Chondrocyte (in vitro differentiated cells): ENCODE measurements around the gene HIPK1. TPM values are rescaled to one million over a fixed set of nuclear protein-coding genes. Genes with fewer than 3 reads are reported as not detected.

ENCODE experiments used
- DNase-seq: peaks from one replicate; pipeline ENCODE4 v3.0.0; 2021; ENCODE audit warnings: mixed read lengths, low spot score
- H3K27ac Mint-ChIP-seq: one replicate; pipeline ENCODE4 v1.8.0; 2021; ENCODE audit warnings: mild to moderate bottlenecking, moderate library complexity, mixed read lengths; ENCODE audit not compliant: unreplicated experiment
- H3K27me3 Mint-ChIP-seq: 2 replicates; pipeline ENCODE4 v1.8.0; 2021; ENCODE audit warnings: low read depth, mixed read lengths
- H3K36me3 Mint-ChIP-seq: 2 replicates; pipeline ENCODE4 v1.8.0; 2021; ENCODE audit warnings: low read depth, mixed read lengths
- H3K4me1 Mint-ChIP-seq: 2 replicates; pipeline ENCODE4 v1.8.0; 2021; ENCODE audit warnings: low read depth, mild to moderate bottlenecking, mixed read lengths
- H3K4me3 Mint-ChIP-seq: one replicate; pipeline ENCODE4 v1.8.0; 2021; ENCODE audit warnings: mild to moderate bottlenecking, moderate library complexity, mixed read lengths; ENCODE audit not compliant: unreplicated experiment
- H3K9me3 Mint-ChIP-seq: 2 replicates; pipeline ENCODE4 v1.8.0; 2021; ENCODE audit warnings: low read depth, mixed read lengths
- total RNA-seq: library from RNA; stranded (reverse); gene quantifications from 3 replicates; pipeline ENCODE4 v1.2.1, GENCODE V29; 2021
- TF ChIP-seq, protein P1 (sequence below): fragments of 200-600 bp; sonication (generic); IDR thresholded peaks from 2 replicates; pipeline ENCODE4 v1.5.0; 2021; ENCODE audit warnings: antibody characterized with exemption, mild to moderate bottlenecking, moderate library complexity

Gene HIPK1
- total RNA-seq, 1 donor from 2014 or later = 57.4 TPM

DNA sequence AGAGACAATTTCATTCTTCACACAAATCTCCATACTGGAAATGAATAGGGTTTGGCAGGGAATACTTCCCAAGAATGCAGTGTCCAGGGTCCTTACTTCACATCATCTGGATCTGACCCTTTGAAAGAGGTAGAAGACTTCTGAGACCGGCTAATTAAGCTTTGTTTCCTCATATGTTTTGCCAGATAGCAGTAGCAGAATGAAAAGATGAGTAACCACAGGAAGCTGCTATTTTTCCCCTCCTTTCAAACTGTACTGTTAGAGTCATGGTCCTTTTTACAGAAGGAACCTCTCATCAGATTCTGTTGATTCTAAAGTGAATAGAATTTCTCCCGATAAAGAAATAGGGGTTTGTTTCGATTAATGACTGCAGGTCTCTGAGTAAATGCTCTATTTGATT lies 48.8 kb downstream of the HIPK1 start:
- no peak overlapping the region for H3K4me3 Mint-ChIP-seq
- peaks cover 75% of the 10 kb centered on the region for H3K4me1 Mint-ChIP-seq
- H3K9me3 Mint-ChIP-seq = no peaks in the 10 kb centered on the region
- no peak for DNase-seq
- peaks cover 5% of the 10 kb centered on the region for H3K36me3 Mint-ChIP-seq
- TF ChIP-seq, protein P1, sequence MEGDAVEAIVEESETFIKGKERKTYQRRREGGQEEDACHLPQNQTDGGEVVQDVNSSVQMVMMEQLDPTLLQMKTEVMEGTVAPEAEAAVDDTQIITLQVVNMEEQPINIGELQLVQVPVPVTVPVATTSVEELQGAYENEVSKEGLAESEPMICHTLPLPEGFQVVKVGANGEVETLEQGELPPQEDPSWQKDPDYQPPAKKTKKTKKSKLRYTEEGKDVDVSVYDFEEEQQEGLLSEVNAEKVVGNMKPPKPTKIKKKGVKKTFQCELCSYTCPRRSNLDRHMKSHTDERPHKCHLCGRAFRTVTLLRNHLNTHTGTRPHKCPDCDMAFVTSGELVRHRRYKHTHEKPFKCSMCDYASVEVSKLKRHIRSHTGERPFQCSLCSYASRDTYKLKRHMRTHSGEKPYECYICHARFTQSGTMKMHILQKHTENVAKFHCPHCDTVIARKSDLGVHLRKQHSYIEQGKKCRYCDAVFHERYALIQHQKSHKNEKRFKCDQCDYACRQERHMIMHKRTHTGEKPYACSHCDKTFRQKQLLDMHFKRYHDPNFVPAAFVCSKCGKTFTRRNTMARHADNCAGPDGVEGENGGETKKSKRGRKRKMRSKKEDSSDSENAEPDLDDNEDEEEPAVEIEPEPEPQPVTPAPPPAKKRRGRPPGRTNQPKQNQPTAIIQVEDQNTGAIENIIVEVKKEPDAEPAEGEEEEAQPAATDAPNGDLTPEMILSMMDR = no peak
- H3K27ac Mint-ChIP-seq = no peak overlapping the region
- no peaks in the 10 kb centered on the region for H3K27me3 Mint-ChIP-seq

DNA sequence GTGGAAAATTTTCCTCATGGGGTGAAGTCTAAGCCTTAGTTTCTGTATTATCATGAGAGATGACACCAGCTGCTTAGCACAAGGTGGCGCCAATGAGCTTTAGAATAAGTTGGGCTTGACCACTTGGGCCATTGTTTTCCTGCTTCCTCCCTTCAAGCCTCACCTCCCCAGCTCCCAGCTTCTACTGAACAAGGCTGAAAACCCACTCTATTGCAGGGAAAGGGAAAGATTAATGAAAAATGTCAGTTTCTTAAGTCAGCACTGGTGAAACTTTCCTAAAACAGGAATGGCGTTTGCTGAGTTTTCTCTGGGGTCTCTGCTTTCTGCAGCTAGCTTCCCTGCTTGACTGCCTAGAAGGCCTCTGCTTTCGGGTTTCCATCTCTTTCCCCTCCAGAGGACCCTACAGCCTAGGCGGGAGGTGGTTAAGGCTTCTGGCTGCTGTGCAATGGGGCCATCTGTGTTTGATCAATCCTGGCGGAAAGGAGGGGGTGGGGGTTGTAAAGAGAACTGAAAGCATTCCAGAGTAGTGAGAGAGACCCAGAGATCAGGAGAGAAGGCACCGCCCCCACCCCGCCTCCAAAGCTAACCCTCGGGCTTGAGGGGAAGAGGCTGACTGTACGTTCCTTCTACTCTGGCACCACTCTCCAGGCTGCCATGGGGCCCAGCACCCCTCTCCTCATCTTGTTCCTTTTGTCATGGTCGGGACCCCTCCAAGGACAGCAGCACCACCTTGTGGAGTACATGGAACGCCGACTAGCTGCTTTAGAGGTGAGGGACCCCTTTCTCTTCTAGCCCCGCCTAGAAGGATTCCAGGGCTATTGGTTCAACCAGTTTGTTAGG lies 50.0 kb downstream of the HIPK1 start, which contains the start of gene OLFML3:
Gene OLFML3, plus strand, starts transcription at position 612 of the 840 bp plus-strand sequence. Its CDS starts 43 bp downstream, at position 655.
- Mint-ChIP-seq H3K9me3 (no peaks in the 10 kb centered on the region), H3K36me3 (peaks cover 1% of the 10 kb centered on the region)
- TF ChIP-seq, protein P1 = peak; percentile 86

DNA sequence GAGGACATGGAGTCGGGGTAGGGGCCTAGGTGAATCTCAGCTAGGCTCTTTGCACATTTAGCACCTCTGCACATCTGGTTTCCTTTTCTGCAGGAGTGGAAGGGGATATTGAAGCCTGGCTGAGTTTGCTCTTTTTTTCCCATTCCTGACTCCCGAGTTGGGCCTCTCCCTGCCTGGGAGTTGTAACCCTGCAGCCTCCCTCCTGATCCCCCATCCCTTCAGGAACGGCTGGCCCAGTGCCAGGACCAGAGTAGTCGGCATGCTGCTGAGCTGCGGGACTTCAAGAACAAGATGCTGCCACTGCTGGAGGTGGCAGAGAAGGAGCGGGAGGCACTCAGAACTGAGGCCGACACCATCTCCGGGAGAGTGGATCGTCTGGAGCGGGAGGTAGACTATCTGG lies 51.0 kb downstream of the HIPK1 start:
- Mint-ChIP-seq H3K9me3 (no peaks in the 10 kb centered on the region), H3K27me3 (no peaks in the 10 kb centered on the region), H3K27ac (peak overlapping the region; percentile 62), H3K36me3 (no peaks in the 10 kb centered on the region), H3K4me1 (peaks cover 91% of the 10 kb centered on the region), H3K4me3 (peak overlapping the region; percentile 55)
- no peak for DNase-seq
- TF ChIP-seq, protein P1 = no peak

More for the DNA sequence above, 50.0 kb downstream of the HIPK1 start, which contains the start of gene OLFML3:
- peak within 1 kb of the TSS; percentile 97 for H3K27ac Mint-ChIP-seq
- peak within 1 kb of the TSS; percentile 67 for H3K4me3 Mint-ChIP-seq
- DNase-seq = no peak
- H3K27me3 Mint-ChIP-seq = no peaks in the 10 kb centered on the region
- H3K4me1 Mint-ChIP-seq = peaks cover 87% of the 10 kb centered on the region

DNA sequence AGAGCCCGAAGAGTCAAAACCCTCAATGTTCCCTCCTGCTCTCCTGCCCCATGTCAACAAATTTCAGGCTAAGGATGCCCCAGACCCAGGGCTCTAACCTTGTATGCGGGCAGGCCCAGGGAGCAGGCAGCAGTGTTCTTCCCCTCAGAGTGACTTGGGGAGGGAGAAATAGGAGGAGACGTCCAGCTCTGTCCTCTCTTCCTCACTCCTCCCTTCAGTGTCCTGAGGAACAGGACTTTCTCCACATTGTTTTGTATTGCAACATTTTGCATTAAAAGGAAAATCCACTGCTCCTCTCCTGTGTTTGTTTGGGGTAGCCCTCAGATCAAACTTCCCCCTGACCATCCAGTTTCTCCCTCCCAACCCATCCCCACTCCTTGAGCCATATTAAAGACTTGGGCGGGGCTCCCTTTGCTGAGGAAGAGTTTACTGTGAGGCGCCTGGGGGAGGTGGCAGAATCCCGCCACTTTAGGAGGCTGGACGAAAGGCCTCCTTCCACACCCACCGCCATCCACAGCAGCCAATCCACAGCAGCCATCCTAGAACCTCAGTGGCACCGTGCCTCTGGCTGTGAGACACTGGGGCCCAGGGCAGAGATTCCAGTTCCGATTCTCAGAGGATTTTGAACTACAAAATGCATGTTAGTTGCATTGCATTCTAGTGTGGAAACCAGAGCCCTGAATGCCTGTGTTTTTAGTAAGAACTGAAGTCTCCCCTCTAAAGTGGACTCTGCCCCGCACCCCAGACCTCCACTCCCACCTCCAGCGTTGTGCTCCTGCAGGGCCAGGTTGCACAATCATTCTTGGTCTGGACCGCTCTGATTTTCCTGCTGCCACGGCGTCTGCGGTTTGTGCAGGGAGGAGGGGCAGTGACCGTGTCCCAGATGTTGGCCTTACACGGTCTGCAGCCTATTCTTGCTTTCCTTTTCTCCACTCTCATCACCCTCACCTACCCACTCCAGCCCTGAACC lies 53.1 kb downstream of the HIPK1 start:
- H3K36me3 Mint-ChIP-seq = no peaks in the 10 kb centered on the region
- peaks cover 78% of the 10 kb centered on the region for H3K4me1 Mint-ChIP-seq
- DNase-seq = no peak
- TF ChIP-seq, protein P1 = no peak
- peak overlapping the region; percentile 89 for H3K27ac Mint-ChIP-seq
- no peaks in the 10 kb centered on the region for H3K9me3 Mint-ChIP-seq
- peak overlapping the region; percentile 56 for H3K4me3 Mint-ChIP-seq
- no peaks in the 10 kb centered on the region for H3K27me3 Mint-ChIP-seq

DNA sequence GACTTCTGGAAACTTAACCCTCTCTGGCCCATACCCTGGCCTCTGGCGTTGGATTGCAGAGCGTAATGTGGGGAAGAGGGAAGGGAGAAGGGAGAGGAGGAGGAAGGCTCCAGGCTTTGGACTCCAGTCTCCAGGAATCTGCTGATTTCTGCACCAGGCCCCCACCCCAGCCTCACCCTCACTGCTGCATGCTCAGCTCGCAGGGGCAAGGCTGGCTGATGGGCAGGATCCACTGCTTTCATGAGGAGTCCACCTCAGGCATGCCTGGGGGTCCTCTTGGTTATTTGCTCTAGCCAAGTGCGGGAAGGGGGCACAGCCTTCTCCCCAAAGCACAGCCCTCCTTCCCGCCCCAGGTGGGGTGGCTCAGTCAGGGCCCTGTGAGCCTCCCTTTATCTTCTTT lies 53.8 kb downstream of the HIPK1 start:
- Mint-ChIP-seq H3K4me3 (peak overlapping the region; percentile 56), H3K4me1 (peaks cover 78% of the 10 kb centered on the region), H3K36me3 (no peaks in the 10 kb centered on the region)

More for the DNA sequence above, 53.8 kb downstream of the HIPK1 start:
- TF ChIP-seq, protein P1 = no peak
- no peak for DNase-seq
- Mint-ChIP-seq H3K27me3 (no peaks in the 10 kb centered on the region), H3K9me3 (no peaks in the 10 kb centered on the region), H3K27ac (peak overlapping the region; percentile 89)
